GM18951 (cell line): ENCODE data around the gene DIMT1.

Experiments
- POLR2A ChIP-seq: IDR thresholded peaks from 4 replicates; pipeline ENCODE4 v1.6.1; 2011; ENCODE audit warnings: mild to moderate bottlenecking; ENCODE audit not compliant: insufficient read length, insufficient read depth; ENCODE audit errors: extremely low read depth
- in situ Hi-C: fragments of 300-500 bp; cut with MboI; formaldehyde crosslinking; loops from one replicate; pipeline ENCODE4 v1.12.0; 2022; ENCODE audit warnings: low sequenced_read_pairs, mixed read lengths, inconsistent platforms; ENCODE audit not compliant: unreplicated experiment

DIMT1 gene

DNA sequence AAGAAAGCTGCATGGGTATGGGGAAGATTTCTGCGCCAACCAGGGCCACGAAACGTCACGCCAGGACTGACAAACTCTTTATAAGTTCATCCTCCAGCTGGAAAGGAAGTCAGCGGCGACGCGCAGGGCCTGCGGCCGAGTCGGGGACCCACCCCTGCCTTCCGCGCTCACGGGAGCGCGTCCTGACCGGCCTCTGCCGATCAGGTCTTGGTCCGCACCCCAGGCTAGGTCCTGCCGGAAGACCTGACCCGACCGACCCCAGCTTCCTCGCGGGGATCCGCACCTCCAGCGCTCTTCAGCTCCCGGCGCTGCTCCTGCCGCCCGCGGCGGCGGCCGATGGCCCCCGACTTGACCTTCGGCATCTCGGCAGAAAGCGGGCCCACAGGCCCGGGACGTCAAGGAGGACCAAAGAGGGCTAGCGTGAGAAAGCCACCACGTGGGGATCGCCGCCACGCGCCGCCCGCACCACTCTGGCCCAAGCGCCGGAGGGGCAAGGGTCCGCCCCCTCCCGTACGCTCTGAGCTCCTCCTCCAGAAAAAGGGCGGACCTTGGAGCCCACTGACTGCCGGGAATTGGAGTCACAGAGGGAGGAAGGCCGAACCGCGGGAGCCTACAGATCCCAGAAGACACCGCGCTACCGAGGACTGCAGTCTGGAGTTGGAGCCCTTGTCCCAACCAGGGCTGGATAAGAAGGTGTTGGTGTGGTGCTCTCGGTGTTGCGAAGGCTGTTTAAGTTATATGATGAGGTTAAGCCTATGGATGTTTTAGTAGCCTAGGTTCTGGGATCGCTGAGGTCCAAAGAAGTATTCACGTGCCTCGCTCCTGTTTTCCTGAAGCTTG is at the start of gene DIMT1:
DIMT1 (minus strand) TSS at position 495 of the 840 bp plus-strand sequence; CDS start at position 362, 133 bp downstream.
- in situ Hi-C loops, result no loop called here
- TF ChIP-seq POLR2A, result peak; percentile 96

DNA sequence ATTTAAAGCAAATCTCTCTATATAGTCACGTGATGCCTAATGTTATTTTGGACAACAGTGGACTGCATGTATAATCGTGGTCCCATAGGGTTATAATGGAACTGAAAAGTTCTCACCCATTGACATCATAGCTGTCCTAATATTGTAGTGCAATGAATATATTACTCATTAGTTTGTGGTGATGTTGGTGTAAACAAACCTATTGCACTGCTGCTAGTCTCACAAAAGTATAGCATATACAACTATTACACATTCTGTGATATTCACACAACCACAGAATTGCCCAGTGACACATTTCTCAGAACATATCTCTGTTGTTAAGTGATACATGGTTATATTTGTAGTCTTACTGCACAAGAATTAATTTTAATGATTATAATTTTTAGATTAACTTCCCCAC is 46.6 kb upstream of the DIMT1 start:
- in situ Hi-C loops, result loop anchor here (25.0 kb wide), 1 partner anchor 337 kb away; no protein-coding TSS in a partner anchor
- TF ChIP-seq POLR2A, result no peak

DNA sequence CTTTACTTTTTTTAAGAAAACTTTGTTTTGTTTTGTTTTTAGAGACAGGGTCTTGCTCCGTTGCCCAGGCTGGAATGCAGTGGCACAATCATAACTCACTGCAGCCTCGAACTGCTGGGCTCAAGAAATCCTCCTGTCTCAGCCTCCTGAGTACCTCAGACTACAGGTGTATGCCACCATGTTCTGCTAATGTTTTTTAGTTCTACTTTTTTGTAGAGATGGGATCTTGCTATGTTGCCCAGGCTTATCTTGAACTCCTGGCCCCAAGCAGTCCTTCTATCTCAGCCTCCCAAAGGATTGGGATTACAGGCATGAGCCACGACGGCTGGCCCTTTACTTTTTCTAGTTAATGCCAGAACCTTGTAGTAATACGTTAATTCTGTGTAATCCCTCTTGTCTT is 44.8 kb upstream of the DIMT1 start:
- TF ChIP-seq POLR2A, result no peak
- in situ Hi-C loops, result no loop called here

DNA sequence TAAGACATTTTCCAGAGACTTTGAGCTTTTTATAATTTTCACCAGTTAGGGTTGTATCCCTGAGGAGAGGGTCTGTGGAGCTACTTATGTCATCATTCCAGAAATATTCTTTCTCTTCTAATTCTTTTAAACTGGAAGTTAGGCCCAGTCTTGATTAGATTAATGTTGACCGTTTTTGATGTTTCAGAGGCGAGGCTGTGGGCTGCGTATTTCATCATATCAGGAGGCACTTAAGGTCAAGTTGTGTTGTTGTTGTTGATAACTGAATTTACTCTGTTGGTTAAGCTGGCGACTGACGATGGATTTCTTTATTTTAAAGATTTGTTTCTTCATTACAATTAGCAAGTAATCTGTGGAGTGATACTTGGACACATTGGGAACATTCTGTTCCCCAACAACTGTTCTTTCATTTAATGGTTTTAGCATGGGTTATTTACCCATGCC is 28.9 kb upstream of the DIMT1 start:
- in situ Hi-C loops, result no loop called here
- TF ChIP-seq POLR2A, result no peak

DNA sequence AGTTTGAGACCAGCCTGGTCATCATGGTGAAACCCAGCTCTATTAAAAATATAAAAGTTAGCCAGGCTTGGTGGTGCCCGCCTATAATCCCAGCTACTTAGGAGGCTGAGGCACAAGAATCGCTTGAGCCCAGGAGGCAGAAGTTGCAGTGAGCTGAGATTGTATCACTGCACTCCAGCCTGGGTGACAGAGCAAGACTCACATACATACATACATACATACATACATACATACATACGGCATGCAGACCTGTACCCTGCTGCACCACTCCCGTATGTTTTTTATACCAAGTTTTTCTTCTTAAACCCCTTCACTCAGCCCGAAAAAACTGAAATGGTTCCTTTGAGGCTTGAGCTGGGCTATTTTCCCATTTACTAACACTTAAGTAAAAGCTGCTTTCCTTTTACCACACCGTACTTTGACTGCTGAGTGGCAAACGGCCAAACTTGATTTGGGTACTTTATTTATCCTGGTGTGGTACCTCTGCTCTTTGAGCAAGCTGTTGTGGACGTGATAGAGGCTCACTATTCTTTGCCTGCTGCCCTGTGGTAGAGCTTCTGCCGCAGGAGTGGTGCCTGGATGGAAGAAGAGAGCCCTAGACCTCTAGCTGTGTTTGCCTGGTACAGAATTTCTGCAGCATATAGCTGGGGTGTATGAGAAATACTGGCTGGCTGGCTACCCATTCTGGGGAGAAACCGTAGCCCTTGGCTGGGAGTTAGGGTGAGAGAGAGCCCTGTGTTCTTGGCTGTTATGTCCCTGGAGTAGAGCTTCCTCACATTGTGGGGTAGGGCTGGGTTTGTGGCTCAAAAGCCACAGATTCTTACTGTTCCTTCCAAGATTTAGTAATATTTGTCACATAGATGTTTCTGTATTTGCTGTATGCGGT is 28.3 kb upstream of the DIMT1 start:
- no peak for TF ChIP-seq POLR2A
- in situ Hi-C loops, result no loop called here

DNA sequence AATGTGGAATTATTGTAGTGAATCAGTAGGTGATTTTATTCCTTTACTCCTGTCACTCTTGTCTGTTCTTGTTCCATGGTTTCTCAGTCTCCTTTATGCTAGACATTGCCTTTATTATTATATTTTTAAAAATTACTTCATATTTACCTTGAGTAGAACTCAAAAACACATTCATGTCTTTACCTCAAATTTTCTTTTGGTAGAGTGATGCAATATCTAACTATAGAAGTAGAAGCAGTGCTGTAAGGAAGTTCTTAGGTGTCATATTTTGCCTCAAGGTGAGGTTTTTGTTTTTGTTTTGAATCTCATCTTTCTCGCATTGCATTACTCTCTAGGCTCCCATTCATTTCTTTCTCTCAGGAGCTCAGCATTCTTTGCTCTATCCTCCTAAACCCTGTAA is 21.1 kb upstream of the DIMT1 start:
- in situ Hi-C loops, result no loop called here
- no peak for TF ChIP-seq POLR2A

DNA sequence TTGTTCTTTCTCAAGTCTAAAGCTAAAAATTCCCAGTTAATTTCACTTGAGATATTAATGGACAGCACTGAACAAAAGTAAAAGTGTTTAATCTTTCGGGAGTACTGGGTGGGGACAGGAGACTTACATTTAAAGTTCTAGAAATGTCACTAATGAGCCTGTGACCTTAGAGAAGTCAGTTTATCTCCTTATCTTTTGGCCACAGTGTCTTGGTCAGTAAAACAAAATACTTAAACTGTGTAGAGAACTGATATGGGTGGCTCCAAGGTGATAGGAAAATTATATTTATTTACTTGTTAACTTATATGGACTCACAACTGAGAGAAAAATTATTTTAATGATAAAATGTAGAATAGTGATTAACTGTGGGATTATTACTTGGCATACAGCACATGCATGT is 17.7 kb upstream of the DIMT1 start:
- TF ChIP-seq POLR2A, result no peak
- in situ Hi-C loops, result no loop called here

DNA sequence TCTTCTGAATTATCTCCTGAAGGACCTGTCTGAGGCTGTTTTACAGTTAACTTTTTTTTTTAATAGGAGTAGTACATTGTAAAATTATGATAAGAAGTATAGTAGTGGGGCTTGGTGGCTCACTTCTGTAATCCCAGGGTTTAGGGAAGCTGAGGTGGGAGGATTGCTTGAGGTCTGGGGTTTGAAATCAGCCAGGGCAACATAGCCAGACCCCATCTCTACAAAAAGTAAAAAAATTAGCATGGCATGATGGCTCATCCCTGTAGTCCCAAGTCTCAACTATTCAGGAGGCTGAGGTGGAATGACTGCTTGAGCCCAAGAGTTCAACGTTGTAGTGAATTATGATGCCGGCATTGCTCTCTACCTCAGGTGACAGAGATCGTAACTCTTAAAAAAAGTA is 15.9 kb upstream of the DIMT1 start:
- no peak for TF ChIP-seq POLR2A
- in situ Hi-C loops, result no loop called here

DNA sequence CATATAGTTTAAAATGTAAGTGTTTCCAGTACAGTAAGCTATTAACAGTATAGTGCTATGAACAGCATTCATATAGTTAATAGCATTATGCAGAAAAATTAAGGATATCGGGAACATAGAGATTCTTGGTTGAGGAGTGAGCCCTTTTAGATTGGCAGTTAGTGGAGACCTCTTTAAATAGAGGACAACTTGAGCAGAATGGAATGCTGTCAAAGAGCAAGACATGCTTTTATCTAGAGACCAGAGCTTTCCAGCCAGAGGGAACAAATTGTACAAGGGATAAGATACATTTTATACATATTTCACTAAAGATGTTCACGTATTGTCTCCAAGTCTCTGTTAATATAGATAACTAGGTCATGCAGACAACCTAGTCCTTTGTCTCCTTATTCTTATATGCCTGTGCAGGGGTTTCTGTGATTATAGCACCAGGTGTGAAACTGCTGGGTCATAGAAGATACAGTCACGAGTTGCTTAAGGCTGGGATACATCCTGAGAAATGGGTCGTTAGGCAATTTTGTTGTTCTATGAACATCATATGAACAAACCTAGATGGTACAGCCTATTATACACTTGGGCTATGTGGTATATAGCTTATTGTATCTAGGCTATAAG is 14.9 kb upstream of the DIMT1 start:
- no peak for TF ChIP-seq POLR2A
- in situ Hi-C loops, result no loop called here

DNA sequence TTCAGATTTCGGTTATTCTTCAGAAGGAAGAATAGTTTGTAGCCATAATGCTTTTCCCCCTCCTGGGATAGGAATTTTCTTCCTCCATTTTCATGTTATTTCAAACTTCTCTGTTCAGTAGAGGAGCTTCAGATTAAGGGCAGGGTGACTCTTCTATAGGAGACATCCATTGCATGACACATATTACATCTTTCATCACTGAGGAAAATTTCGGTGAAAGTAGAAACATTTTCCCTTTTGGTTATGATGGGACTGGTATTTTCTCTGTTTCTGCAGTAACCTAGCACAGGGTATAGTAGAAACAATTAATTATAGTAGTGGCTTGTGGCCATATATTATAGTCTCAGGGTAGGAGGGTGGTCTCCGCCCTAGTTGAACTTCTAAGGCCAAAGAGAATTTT is 10.0 kb upstream of the DIMT1 start:
- in situ Hi-C loops, result no loop called here
- TF ChIP-seq POLR2A, result no peak

DNA sequence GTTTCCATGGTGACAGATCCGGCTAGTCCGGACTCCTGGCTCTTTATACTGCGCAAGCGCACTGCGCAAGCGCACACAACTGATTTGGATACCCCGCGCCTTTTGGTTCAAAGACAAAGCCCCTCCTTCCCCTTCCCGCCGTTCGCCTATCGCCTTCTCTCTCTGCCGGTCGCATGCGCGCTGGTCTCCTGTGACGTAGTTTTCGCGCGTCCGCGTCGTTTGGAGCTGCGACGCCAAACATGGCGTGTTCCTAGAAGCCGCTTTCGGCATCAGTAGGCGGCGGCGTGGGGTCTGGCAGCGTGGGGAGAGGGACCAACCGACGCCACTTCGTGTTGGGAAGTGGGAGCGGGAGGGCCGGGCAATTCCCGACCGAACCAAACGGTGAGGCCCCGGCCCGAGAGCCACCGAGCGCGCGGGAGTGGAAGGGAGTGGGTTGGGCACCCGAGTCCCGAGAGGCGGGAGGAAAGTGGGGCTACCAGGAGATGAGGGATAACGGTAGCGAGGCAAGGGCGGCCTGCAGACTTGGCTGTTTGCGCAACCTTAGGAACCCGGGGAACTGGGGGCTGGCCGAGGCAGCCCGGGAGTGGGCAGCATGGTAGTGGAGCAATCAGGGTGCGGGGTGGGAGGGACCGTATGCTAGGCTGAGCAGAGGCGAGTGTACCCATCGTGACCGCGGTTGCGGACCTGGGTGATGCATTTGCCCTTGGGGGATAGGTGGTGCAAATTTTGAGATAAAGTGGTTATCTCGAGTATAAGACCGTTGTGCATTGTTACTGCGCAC is 9.0 kb upstream of the DIMT1 start, which contains the start of gene IPO11:
IPO11 (plus strand) TSS at position 215 of the 781 bp plus-strand sequence. CDS start 24,517 bp downstream, outside the sequence.
- in situ Hi-C loops, result no loop called here
- TF ChIP-seq POLR2A, result peak; percentile 75

DNA sequence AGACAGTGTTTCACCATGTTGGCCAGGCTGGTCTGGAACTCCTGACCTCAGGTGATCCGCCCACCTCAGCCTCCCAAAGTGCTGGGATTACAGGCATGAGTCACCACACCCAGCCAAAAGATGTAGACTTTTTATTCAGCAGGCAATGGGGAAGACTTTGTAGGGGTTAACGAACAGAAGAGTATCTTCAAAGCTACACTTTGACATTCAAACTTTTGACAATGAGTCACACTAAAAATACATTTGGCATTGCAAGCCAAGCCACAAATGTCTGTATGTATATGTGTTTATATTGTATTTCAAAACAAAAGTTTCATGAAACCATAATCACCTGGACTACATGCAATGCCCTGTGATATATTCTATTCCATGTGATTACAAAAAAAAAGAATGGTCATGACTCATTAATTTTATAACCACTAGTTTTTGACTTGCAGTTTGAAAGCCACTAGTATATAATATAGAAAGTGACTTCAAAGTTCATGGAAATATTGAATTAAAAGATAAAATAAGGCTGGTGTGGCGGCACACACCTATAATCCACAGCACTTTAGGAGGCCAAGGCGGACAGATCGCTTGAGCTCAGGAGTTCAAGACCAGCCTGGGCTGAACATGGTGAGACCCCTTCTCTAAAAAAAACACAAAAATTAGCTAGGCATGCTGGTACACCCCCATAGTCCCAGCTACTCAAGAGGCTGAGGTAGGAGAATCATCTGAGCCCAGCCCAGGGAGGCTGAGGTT is 8.3 kb downstream of the DIMT1 start:
- in situ Hi-C loops, result no loop called here
- TF ChIP-seq POLR2A, result no peak
